MG63 (cell line): ENCODE data around the gene FEZ2. TPM values are rescaled to one million over a fixed set of nuclear protein-coding genes. Genes with fewer than 3 reads are reported as not detected.
A peak's percentile ranks its signal among the peaks of the same experiment; 100 is the strongest.
"Not testable (repeated sequence)": the region's sequence is repeated elsewhere in the genome, so short reads cannot be mapped to it uniquely, and the experiment has no call there.

Experiments
- DNase-seq: peaks from one replicate; pipeline ENCODE4 v3.0.0-alpha.2; 2020
- H3K27me3 ChIP-seq: fragments of 250-450 bp; sonication (Bioruptor Pico); 2 replicates; pipeline ENCODE4 v1.5.1; 2020; ENCODE audit warnings: mild to moderate bottlenecking, moderate library complexity
- H3K36me3 ChIP-seq: fragments of 250-450 bp; sonication (Bioruptor Pico); 2 replicates; pipeline ENCODE4 v1.5.1; 2020; ENCODE audit warnings: mild to moderate bottlenecking, moderate library complexity
- H3K4me3 ChIP-seq: fragments of 250-450 bp; sonication (Bioruptor Pico); 2 replicates; pipeline ENCODE4 v1.5.1; 2020; ENCODE audit warnings: mild to moderate bottlenecking, moderate library complexity
- H3K9me3 ChIP-seq: fragments of 250-450 bp; sonication (Bioruptor Pico); 2 replicates; pipeline ENCODE4 v1.5.1; 2020; ENCODE audit warnings: mild to moderate bottlenecking, moderate library complexity
- total RNA-seq: library from RNA; depleted of rRNA; stranded (reverse); fragments of >200 nt; shearing (Covaris generic); gene quantifications from 2 replicates; pipeline ENCODE4 v1.2.3, GENCODE V29; 2014; ENCODE audit warnings: low replicate concordance

The FEZ2 gene
- total RNA-seq, 1 experiment from 2014 or later: 38.3 TPM

GRCh38 chr2:36603629-36604028 lies 5.7 kb upstream of the FEZ2 start:
- not testable (repeated sequence) for H3K27me3 ChIP-seq, H3K9me3 ChIP-seq, DNase-seq, H3K4me3 ChIP-seq, H3K36me3 ChIP-seq

- Histone ChIP-seq H3K4me3 (peak overlapping the region; percentile 65), H3K27me3 (no peaks in the 10 kb centered on the region), H3K36me3 (peaks cover 17% of the 10 kb centered on the region; the same call in 1 of the 2 replicates), H3K9me3 (no peaks in the 10 kb centered on the region)
- no peak for DNase-seq
These were observed 901 bp downstream of the FEZ2 start for GRCh38 chr2:36597003-36597531.

DNA sequence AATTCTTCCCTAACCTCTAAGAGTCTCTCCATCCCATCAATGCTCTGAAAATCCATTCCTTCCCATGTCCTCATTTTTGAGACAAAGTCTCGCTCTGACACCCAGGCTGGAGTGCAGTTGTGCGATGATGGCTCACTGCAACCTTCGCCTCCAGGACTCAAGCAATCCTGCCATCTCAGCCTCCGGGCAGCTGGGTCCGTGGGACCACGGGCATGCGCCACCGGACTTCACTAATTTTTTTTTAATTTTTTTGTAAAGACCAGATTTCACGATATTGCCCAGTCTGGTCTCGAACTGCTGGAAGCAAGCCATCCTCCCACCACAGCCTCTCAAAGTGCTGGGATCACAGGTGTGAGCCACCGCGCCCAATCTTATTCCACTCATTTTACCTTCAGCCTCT lies 1.6 kb downstream of the FEZ2 start:
- peak overlapping the region; percentile 65 for H3K4me3 ChIP-seq
- peaks cover 17% of the 10 kb centered on the region for H3K36me3 ChIP-seq
- H3K27me3 ChIP-seq: no peaks in the 10 kb centered on the region
- no peak for DNase-seq
- no peaks in the 10 kb centered on the region for H3K9me3 ChIP-seq

GRCh38 chr2:36594849-36595248 lies 3.1 kb downstream of the FEZ2 start:
- no peak for DNase-seq
- Histone ChIP-seq H3K36me3 (peaks cover 33% of the 10 kb centered on the region), H3K27me3 (no peaks in the 10 kb centered on the region), H3K9me3 (no peaks in the 10 kb centered on the region), H3K4me3 (no peak overlapping the region)

GRCh38 chr2:36589230-36589630 lies 8.7 kb downstream of the FEZ2 start:
- H3K36me3 ChIP-seq: peaks cover 52% of the 10 kb centered on the region
- H3K27me3 ChIP-seq: no peaks in the 10 kb centered on the region
- no peak for DNase-seq
- no peaks in the 10 kb centered on the region for H3K9me3 ChIP-seq
- no peak overlapping the region for H3K4me3 ChIP-seq

DNA sequence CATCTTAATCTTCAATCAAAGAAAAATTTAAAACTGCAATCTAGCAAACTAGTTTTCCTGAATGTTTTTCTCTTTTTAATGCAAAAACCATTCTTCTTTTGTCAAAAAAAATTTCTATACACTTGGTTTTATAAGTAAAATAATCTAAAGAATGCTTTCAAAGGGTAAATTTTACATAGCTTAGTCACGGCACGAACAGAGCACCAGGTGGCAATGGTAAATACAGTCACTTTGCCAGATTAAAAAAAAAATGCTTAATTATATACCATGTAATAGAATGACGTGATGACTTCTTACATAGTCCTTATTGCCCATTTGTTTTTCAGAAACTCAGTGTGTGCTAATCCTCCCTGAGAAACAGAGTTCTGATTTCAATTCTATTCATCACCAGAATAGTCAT lies 10.4 kb downstream of the FEZ2 start:
- DNase-seq: no peak
- Histone ChIP-seq H3K9me3 (no peaks in the 10 kb centered on the region), H3K27me3 (no peaks in the 10 kb centered on the region), H3K4me3 (no peak overlapping the region), H3K36me3 (peaks cover 67% of the 10 kb centered on the region)

- Histone ChIP-seq H3K36me3 (peaks cover 71% of the 10 kb centered on the region), H3K4me3 (no peak overlapping the region)
- peak; percentile 39 for DNase-seq
These were observed 10.9 kb downstream of the FEZ2 start for GRCh38 chr2:36587101-36587500.

GRCh38 chr2:36586672-36587071 lies 11.3 kb downstream of the FEZ2 start:
- DNase-seq: no peak
- Histone ChIP-seq H3K4me3 (no peak overlapping the region), H3K9me3 (no peaks in the 10 kb centered on the region), H3K36me3 (peaks cover 76% of the 10 kb centered on the region), H3K27me3 (no peaks in the 10 kb centered on the region)

More at GRCh38 chr2:36587101-36587500, 10.9 kb downstream of the FEZ2 start:
- H3K9me3 ChIP-seq: no peaks in the 10 kb centered on the region
- no peaks in the 10 kb centered on the region for H3K27me3 ChIP-seq

DNA sequence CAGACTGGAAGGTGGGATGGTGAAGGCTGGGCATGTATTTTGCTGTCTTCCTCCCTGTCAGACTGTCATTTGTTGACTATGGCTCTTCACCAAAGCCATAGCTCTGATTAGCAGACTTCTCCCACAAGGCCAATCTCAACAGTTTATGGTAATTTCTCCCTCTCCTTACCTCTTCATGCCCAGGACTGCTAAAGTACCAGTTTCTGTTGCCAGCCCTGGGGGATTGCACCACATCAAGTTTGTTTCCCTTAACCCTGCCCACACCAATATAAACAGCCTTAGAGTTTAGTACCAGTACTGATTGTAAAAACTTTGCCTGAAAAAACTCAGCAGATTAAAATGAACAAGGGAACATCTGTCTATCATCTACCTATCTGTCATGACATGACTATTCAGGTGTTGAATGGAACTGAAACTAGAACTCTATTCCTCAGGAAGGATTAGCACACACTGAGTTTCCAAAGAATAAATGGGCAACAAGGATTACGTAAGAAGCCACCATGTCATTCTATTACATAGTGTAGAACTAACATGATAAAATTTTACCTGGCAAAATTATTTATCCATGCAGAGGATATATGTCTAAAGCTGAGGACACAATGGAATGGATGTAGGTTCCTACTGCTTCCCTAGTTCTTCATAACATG lies 13.7 kb downstream of the FEZ2 start:
- H3K4me3 ChIP-seq: no peak overlapping the region
- no peaks in the 10 kb centered on the region for H3K9me3 ChIP-seq
- no peaks in the 10 kb centered on the region for H3K27me3 ChIP-seq
- H3K36me3 ChIP-seq: peaks cover 78% of the 10 kb centered on the region
- no peak for DNase-seq

- no peak overlapping the region for H3K4me3 ChIP-seq
- no peaks in the 10 kb centered on the region for H3K9me3 ChIP-seq
- H3K27me3 ChIP-seq: no peaks in the 10 kb centered on the region
- H3K36me3 ChIP-seq: peaks cover 82% of the 10 kb centered on the region
- DNase-seq: no peak
These were observed 15.0 kb downstream of the FEZ2 start for GRCh38 chr2:36582951-36583350.

- DNase-seq: no peak
- no peaks in the 10 kb centered on the region for H3K9me3 ChIP-seq
- no peaks in the 10 kb centered on the region for H3K27me3 ChIP-seq
- H3K36me3 ChIP-seq: peaks cover 86% of the 10 kb centered on the region
- no peak overlapping the region for H3K4me3 ChIP-seq
These were observed 15.4 kb downstream of the FEZ2 start for GRCh38 chr2:36582538-36582937.

DNA sequence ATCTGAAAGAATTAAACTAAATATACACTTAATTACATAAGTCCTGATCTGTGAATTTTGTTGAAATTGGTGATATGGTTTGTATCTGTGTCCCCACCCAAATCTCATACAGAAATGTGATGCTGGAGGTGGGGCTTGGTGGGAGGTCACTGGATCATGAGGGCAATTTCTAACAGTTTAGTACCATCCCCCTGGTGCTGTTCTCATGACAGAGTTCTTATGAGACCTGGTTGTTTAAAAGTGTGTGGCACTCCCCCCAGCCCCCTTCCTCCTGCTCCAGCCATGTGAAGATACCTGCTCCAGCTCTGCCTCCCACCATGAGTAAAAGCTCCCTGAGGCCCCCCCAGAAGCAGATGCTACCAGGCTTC lies 18.7 kb downstream of the FEZ2 start:
- DNase-seq: no peak
- H3K27me3 ChIP-seq: no peaks in the 10 kb centered on the region
- peaks cover 77% of the 10 kb centered on the region for H3K36me3 ChIP-seq
- H3K9me3 ChIP-seq: no peaks in the 10 kb centered on the region
- no peak overlapping the region for H3K4me3 ChIP-seq

DNA sequence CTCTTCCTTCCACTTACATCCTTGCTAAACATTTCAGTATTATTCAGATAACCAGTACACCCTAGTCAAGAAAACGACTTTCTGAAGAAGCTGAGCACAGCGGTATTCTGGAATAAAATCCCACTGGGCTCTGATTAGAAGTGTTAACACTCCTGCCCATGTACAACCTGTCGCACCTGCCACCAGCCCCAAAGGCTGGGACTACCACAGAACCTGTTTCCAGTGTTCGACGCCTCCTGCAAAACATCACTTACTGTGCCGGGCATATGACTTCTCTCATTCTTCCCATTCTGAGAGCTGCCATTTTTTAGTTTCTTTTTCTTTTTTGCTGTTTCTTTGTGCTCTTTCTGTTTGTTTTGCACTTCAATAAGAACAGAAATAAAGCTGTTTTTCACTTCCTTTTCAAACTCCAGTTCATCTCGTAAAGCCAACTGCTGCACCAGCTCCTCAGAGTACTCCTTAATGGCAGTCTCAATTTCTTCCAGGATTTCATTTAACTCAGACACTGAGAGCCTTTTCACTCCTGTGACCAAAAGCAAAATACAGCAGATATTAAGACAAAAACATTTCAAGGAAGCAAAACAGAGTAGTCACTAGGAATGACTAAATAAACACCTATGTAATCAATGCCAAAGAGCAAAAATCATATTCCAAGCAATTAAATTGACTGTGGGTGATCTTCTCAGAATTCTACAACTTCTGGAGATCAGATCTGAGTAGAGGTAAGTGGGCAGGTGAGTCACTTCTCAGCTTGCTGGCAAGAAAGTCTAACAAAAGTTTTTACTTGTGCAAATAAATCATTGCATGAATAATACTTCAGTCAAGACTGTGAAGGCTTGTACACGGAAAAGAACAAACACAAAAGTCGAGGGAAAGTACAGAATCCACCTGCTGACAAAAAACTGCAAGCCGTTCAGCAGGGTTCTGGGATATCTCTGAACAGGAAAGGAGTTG lies 19.3 kb downstream of the FEZ2 start:
- no peak for DNase-seq
- peaks cover 79% of the 10 kb centered on the region for H3K36me3 ChIP-seq

DNA sequence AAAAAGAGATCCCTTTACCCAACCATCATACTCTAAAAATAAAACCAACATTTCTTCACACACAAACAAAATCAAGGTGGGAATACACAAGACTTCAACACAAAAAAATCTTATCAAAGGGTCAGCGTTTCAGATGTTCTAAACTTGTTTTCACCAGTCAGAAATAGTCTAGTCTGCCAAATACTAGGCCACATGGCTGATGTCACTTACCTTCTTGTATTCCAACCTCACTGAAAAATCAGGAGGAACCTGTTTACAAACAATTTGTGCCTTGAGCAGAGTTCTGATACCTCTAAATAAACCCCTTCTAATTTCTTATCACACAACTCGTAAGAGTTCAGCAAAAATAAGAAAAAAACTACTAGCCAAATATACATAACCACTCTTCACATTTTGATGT lies 20.1 kb downstream of the FEZ2 start:
- H3K9me3 ChIP-seq: no peaks in the 10 kb centered on the region
- DNase-seq: no peak
- no peaks in the 10 kb centered on the region for H3K27me3 ChIP-seq
- no peak overlapping the region for H3K4me3 ChIP-seq
- peaks cover 75% of the 10 kb centered on the region for H3K36me3 ChIP-seq

More for the DNA sequence above, 19.3 kb downstream of the FEZ2 start:
- no peaks in the 10 kb centered on the region for H3K27me3 ChIP-seq
- no peak overlapping the region for H3K4me3 ChIP-seq
- no peaks in the 10 kb centered on the region for H3K9me3 ChIP-seq

GRCh38 chr2:36574560-36574959 lies 23.4 kb downstream of the FEZ2 start:
- no peak for DNase-seq
- H3K36me3 ChIP-seq: peaks cover 52% of the 10 kb centered on the region
- no peak overlapping the region for H3K4me3 ChIP-seq
- H3K9me3 ChIP-seq: no peaks in the 10 kb centered on the region
- H3K27me3 ChIP-seq: no peaks in the 10 kb centered on the region

DNA sequence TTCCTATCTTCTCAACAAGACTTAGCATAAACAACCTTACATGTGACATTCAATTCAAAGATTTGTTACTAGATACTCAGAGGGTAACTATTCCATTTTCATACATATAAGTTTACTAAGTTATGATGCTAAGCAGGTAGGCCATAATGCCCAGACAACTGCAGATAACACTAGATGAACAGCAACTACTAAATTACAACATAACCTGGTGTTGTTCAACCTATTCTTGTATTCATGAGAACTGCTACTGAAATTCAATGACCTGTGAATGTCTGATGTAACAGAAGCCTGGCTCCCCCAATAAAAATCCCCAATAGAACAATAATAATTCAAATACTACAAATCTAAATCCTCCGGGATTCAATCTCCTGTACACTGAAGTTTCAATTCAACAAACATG lies 24.8 kb downstream of the FEZ2 start:
- Histone ChIP-seq H3K9me3 (no peaks in the 10 kb centered on the region), H3K4me3 (no peak overlapping the region), H3K27me3 (no peaks in the 10 kb centered on the region), H3K36me3 (peaks cover 38% of the 10 kb centered on the region)
- no peak for DNase-seq

GRCh38 chr2:36572719-36573059 lies 25.3 kb downstream of the FEZ2 start:
- H3K9me3 ChIP-seq: no peaks in the 10 kb centered on the region
- H3K27me3 ChIP-seq: no peaks in the 10 kb centered on the region
- no peak overlapping the region for H3K4me3 ChIP-seq
- no peak for DNase-seq
- H3K36me3 ChIP-seq: peaks cover 37% of the 10 kb centered on the region
